Keratinocyte (primary cell): ENCODE measurements around the gene ALG12. TPM values are rescaled to one million over a fixed set of nuclear protein-coding genes. Genes with fewer than 3 reads are reported as not detected.

Experiments used
- DNase-seq: peaks from one replicate; pipeline ENCODE4 v3.0.0-alpha.2; 2011; ENCODE audit warnings: low read depth, missing footprints, low spot score
- FAIRE-seq: peaks from 2 replicates; lab custom pipeline; 2011; peaks lifted over from hg19 to GRCh38; lab: Jason Lieb, UNC
- H2AFZ ChIP-seq: 2 replicates; pipeline ENCODE4 v1.6.0; 2012; ENCODE audit warnings: low read length, control low read depth, inconsistent platforms; ENCODE audit not compliant: control insufficient read depth
- H3K27ac ChIP-seq: 2 replicates; pipeline ENCODE4 v1.5.1; 2011; ENCODE audit warnings: low read length; ENCODE audit not compliant: control insufficient read depth, insufficient read depth
- H3K27me3 ChIP-seq: 3 replicates; pipeline ENCODE4 v1.6.0; 2011; ENCODE audit warnings: low read length; ENCODE audit not compliant: control insufficient read depth, insufficient read depth; ENCODE audit errors: extremely low read depth
- H3K36me3 ChIP-seq, 2 experiments: 2 replicates in 1 of 2; 3 replicates in 1 of 2; pipeline ENCODE4 v1.5.1; 2011; ENCODE audit warnings: low read length in 2 of 2, mild to moderate bottlenecking in 1 of 2; ENCODE audit not compliant: control insufficient read depth in 2 of 2, insufficient read depth in 2 of 2; ENCODE audit errors: extremely low read depth in 1 of 2
- H3K4me1 ChIP-seq: 3 replicates; pipeline ENCODE4 v1.5.1; 2011; ENCODE audit warnings: low read length; ENCODE audit not compliant: control insufficient read depth, insufficient read depth; ENCODE audit errors: extremely low read depth
- H3K4me2 ChIP-seq: 3 replicates; pipeline ENCODE4 v1.6.0; 2011; ENCODE audit warnings: low read depth, low read length; ENCODE audit not compliant: control insufficient read depth, insufficient read depth; ENCODE audit errors: extremely low read depth
- H3K4me3 ChIP-seq, 3 experiments: fragments of 200-600 bp in 1 of 3; sonication (generic) in 1 of 3; 2 replicates in 2 of 3; 3 replicates in 1 of 3; pipeline ENCODE4 v1.5.1; 2011 to 2016; ENCODE audit warnings: low read length in 3 of 3, mild to moderate bottlenecking in 3 of 3, control low read depth in 2 of 3, inconsistent platforms in 1 of 3, low read depth in 1 of 3, mixed read lengths in 1 of 3, mixed run types in 1 of 3, moderate library complexity in 1 of 3; ENCODE audit not compliant: control insufficient read depth in 2 of 3, insufficient read depth in 2 of 3; ENCODE audit errors: extremely low read depth in 1 of 3
- H3K79me2 ChIP-seq: 2 replicates; pipeline ENCODE4 v1.6.0; 2012; ENCODE audit warnings: low read length; ENCODE audit not compliant: control insufficient read depth, insufficient read depth
- H3K9ac ChIP-seq: 3 replicates; pipeline ENCODE4 v1.6.0; 2011; ENCODE audit warnings: low read length; ENCODE audit not compliant: control insufficient read depth, insufficient read depth; ENCODE audit errors: extremely low read depth
- H3K9me1 ChIP-seq: 3 replicates; pipeline ENCODE4 v1.6.0; 2011; ENCODE audit warnings: low read length; ENCODE audit not compliant: control insufficient read depth, insufficient read depth; ENCODE audit errors: extremely low read depth
- H3K9me3 ChIP-seq: 2 replicates; pipeline ENCODE4 v1.5.1; 2012; ENCODE audit warnings: low read depth, low read length; ENCODE audit not compliant: control insufficient read depth
- H4K20me1 ChIP-seq: 3 replicates; pipeline ENCODE4 v1.6.0; 2011; ENCODE audit warnings: low read length; ENCODE audit not compliant: control insufficient read depth, insufficient read depth; ENCODE audit errors: extremely low read depth
- CTCF ChIP-seq, 3 experiments: IDR thresholded peaks in 1 of 3; conservative IDR thresholded peaks in 1 of 3; optimal IDR thresholded peaks in 1 of 3; 2 replicates in 2 of 3; 3 replicates in 1 of 3; pipeline versions ENCODE3 to v1.5.1; 2011; ENCODE audit warnings: low read length in 3 of 3, mild to moderate bottlenecking in 3 of 3, moderate library complexity in 2 of 3, control low read depth in 1 of 3, inconsistent platforms in 1 of 3; ENCODE audit not compliant: insufficient read depth in 2 of 3; ENCODE audit errors: extremely low read depth in 1 of 3
- EZH2 ChIP-seq: IDR thresholded peaks from one replicate; pipeline ENCODE4 v1.6.1; 2012; ENCODE audit warnings: inconsistent platforms, mild to moderate bottlenecking, low read length, moderate library complexity
- dilution Hi-C: fragments of 300-500 bp; cut with MboI; formaldehyde crosslinking; loops from one replicate; pipeline ENCODE4 v1.7.0; 2020; ENCODE audit warnings: low sequenced_read_pairs; ENCODE audit not compliant: extremely low pct_ligation_motif_present
- polyA plus RNA-seq, 5 experiments: library from polyadenylated mRNA; depleted of rRNA in 3 of 5; stranded (reverse) in 3 of 5; stranded (forward) in 1 of 5; unstranded in 1 of 5; fragments of >200 nt; gene quantifications; 1 replicate in 1 of 5; 2 replicates in 3 of 5; 3 replicates in 1 of 5; pipeline versions ENCODE4 v1.2.1 to v1.2.3, GENCODE V29; 2011 to 2012; ENCODE audit warnings: missing spikeins in 2 of 5, low read depth in 1 of 5, low replicate concordance in 1 of 5

Gene ALG12
- polyA plus RNA-seq, 1 donor (not counting 4 experiments of a cell fraction or from before 2014, with no cell fraction given), result 6.3 TPM

DNA sequence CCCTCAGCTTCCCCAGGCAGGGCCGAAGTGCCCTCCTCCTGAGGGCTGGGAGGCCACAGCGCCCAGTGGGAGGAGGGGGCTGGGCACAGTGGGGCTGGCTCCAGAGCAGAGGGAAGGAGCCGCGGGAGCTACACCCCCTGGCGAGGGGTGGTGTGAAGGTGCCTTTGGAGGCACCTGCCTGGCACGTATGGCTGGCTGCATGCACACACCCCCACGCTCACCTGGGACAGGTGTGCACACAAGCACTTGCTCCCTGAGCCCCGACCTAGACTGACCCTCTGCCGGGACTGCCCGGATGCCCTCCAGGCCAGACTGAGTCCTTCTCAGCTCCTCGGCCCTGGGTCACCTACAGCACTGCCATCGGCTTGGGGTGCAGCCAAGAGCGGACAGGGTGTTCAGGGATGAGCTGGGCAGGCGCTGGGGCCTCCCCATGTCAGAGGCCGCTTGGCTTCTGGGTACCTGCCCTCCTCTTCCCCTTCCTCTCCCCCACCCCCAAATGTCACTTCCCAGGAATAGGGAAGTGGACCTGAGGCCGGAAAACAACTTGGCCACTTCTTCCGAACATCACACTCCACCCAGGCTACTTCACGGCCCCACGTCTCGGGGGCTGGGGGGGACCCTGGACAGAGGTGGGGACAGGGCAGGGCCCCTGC lies 34.9 kb upstream of the ALG12 start:
- no peaks in the 10 kb centered on the region for H3K79me2 ChIP-seq
- peaks cover 31% of the 10 kb centered on the region for H3K4me1 ChIP-seq
- no peaks in the 10 kb centered on the region for H3K9me3 ChIP-seq
- H3K4me3 ChIP-seq, result no peak overlapping the region
- no peaks in the 10 kb centered on the region for H3K36me3 ChIP-seq
- no peak overlapping the region for H2AFZ ChIP-seq
- H3K4me2 ChIP-seq, result no peak overlapping the region
- H3K27ac ChIP-seq, result no peak overlapping the region
- TF ChIP-seq CTCF (optimal IDR thresholded peaks at IDR 0.05 in 1 of 3, IDR thresholded peaks at IDR 0.05 in 1 of 3, conservative IDR thresholded peaks at IDR 0.05 in 1 of 3; ENCODE audit: extremely low read depth in 1 of 3, insufficient read depth in 2 of 3, low read length in 3 of 3) (no peak), EZH2 (no peak)
- H4K20me1 ChIP-seq, result no peaks in the 10 kb centered on the region
- dilution Hi-C loops, result no loop called here
- FAIRE-seq (no peak), DNase-seq (no peak)
- no peaks in the 10 kb centered on the region for H3K9me1 ChIP-seq
- no peak overlapping the region for H3K9ac ChIP-seq
- H3K27me3 ChIP-seq, result no peaks in the 10 kb centered on the region

DNA sequence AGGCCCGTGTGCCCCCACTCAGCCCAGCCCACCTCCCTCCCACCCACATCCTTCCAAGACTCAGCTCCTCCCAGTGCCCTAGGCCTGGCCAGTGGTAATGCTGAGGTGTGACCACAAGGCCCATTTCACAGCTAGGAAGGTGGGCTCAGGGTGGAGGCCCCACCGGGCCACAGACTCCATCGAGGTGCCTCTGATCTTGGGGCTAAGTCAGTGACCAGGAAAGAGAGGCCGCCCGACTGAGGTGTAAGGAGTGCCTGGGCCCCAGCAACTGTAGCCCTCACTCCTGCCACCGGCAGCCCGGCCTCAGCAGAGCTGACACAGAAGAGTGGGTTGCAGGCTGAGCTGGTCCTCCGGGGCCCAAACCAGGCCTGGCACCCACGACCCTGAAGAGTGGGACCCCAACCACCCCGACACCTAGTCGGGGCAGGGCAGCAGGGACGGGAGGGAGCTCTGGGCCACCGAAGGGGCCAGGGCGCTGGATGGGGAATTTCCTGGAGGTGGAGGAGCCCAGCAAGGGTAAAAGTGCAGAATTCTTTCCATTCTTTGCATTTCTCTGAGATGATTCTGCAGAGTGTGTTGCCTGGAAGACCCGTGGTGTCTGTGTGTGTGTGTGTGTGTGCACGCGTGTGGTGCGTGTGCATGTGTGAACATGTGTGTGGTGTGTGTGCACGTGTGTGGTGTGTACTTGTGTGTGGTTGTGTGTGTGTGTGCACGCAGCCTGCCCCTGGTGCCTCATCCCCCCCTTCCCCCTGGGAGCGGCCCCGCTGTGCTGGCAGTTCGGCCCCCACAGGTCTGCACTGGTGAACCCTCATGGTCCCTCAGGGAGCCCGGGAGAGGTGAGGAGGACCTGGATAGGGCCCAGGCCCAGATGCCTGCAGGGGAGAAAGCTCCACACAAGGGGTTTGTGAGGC lies 34.0 kb upstream of the ALG12 start:
- peak overlapping the region; percentile 72 for H3K9ac ChIP-seq
- no peak overlapping the region for H3K4me3 ChIP-seq
- dilution Hi-C loops, result no loop called here
- no peak for FAIRE-seq
- TF ChIP-seq CTCF (optimal IDR thresholded peaks at IDR 0.05 in 1 of 3, IDR thresholded peaks at IDR 0.05 in 1 of 3, conservative IDR thresholded peaks at IDR 0.05 in 1 of 3; ENCODE audit: extremely low read depth in 1 of 3, insufficient read depth in 2 of 3, low read length in 3 of 3), result no peak
- TF ChIP-seq EZH2, result no peak
- no peaks in the 10 kb centered on the region for H3K79me2 ChIP-seq
- no peaks in the 10 kb centered on the region for H3K36me3 ChIP-seq
- H3K9me1 ChIP-seq, result no peaks in the 10 kb centered on the region
- H2AFZ ChIP-seq, result peak overlapping the region; percentile 33
- peak overlapping the region; percentile 35 for H3K4me2 ChIP-seq
- DNase-seq, result no peak
- no peaks in the 10 kb centered on the region for H4K20me1 ChIP-seq
- H3K9me3 ChIP-seq, result no peaks in the 10 kb centered on the region
- no peaks in the 10 kb centered on the region for H3K27me3 ChIP-seq
- H3K4me1 ChIP-seq, result peaks cover 31% of the 10 kb centered on the region
- peak overlapping the region; percentile 69 for H3K27ac ChIP-seq
